SKM-1 (cell line): ENCODE data around the gene GYS2.
"Not testable (repeated sequence)": the region's sequence is repeated elsewhere in the genome, so short reads cannot be mapped to it uniquely, and the experiment has no call there.

Source experiments
- DNase-seq: peaks from one replicate; lab custom pipeline; 2025; ENCODE audit not compliant: unreplicated experiment; lab: John Stamatoyannopoulos, UW

GYS2 gene

DNA sequence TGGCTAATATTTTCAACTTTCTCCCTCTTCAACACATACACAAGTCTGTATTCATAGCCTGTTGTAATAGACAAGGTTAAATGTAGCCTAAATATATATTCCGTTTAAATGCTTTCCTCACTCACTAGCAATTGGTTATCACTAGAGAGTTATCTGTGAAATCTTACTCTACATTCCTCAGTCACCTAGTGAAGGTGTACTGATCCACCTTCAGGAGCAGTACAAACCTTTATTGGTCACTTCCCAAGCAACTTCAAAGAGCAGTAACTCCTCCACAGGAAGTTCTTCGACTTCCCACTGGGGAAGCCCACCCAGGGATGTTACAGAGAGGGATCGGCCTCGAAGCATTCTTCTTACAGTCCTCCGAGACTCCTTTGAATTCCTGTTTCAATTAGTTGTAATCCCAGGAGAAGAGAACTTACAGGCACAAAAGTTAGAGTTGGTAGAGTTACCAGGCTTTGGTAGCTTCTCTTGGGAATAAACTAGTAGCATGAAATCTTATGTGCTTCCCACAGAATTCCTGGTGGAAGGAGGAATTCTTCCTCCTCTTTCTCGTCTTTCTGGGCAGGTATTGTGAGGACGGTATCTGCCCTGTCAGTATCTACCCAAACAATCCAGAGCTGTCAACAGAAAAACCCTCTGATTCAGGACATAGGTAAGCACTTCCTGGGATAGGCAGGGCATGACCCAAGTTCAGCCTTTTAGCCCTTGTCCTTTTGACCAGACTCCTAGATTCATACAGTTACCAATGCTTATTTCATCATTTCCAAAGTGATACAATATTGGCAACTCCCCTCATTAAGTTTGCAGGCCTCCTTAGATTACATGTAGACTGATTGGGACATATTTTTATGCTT is at the start of gene GYS2:
Gene GYS2, minus strand, starts transcription at position 603 of the 857 bp plus-strand sequence. Its CDS starts 255 bp downstream, at position 348.
- no peak for DNase-seq

DNA sequence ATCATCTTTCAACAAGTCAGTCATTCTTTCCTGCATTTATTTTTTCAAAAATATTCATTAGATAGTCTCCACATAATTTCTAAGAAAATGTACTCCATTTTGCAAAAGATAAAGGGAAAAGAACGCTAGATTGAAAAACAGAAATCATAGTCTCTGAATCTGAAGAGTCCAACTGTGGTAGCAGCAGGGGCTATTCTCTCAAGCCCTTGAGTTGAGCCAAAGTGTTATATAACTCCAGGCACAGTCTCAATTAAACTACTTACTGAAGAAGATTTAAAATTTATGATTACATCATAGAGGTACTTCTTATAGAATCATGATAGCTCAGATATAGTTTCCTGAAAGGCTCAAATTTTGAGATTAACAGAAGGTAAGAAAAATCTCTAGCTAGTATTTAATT is 47.2 kb upstream of the GYS2 start:
- DNase-seq = no peak

DNA sequence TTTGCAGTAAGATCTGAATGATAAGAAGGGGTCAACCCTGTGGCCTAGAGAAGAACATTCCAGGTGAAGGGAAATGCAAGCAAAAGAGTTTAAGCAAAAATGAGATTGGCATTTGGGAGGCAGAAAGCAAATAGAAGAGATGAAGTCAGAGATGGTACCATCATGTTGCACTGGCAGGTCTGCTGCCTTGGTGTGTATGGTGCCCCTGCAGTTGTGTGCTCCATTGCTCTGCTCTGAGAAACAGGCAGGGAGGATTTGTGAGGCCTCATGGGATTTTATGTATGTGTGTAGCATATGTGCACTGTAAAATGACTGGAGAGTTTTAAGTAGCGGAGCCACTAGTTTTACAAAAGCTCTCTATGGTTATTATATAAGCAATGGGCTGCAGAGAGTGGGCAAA is 46.4 kb upstream of the GYS2 start:
- DNase-seq = no peak

DNA sequence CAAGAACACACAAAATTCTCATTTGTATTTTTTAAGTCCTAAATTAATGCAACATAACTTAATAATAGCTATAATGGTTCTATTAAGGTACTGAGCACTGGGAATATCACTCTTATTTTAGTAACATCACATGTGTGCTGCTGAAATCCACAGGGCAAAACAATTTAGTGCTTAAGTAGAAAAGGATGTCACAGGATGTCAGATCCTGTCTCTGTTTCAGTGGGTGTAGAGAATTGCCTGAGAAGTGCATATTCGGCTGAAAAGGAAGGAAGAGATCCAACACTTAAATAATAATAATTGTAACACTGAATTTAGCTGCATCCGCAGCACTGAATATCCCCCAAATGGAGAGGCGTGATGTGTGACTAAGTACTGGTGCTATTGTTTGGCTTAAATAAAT is 44.4 kb upstream of the GYS2 start:
- no peak for DNase-seq

DNA sequence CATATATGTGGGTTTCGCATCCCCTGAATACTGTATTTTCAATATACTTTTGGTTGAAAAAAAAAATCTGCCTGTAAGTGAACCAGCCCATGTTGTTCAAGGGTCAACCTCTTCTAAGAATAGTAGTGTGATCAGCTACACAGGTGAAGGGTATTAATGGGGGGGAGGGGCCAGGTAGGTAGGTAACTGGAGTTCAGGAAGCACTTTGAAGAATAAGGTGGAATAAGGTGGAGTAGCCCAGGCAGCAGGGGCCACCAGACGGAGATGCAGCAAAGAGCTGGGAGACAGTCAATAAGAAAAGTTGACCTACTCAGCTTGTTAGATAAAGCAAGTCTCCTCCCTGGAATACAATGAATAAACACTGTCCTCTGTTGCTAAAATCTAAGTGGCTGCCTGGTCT is 43.7 kb upstream of the GYS2 start:
- no peak for DNase-seq

DNA sequence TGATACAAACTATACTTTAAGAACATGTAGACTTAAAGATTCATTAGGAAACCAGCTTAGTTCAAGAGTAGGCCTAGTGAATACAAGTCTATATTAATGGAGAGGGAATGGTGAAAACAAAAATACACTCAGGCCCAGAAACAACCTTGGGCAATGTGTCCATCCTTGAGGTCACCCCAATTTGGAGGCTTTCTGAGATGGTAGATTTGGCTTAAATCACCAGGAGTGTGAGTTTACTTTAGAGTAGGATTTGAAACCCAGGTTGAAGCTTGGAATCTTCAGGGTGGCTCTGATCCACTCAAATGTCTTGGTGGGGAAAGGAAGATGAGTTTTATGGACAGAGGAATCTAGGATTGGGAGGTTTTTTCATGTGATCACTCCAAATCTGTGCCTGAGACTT is 42.5 kb upstream of the GYS2 start:
- no peak for DNase-seq

DNA sequence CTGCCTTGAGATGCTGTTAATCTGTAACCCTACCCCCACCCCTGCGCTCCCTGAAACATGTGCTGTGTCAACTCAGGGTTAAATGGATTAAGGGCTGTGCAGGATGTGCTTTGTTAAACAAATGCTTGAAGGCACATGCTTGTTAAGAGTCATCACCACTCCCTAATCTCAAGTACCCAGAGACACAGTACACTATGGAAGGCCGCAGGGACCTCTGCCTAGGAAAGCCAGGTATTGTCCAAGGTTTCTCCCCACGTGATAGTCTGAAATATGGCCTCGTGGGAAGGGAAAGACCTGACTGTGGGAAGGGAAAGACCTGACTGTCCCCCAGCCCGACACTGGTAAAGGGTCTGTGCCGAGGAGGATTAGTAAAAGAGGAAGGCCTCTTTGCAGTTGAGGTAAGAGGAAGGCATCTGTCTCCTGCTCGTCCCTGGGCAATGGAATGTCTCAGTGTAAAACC is 40.4 kb upstream of the GYS2 start:
- DNase-seq = not testable (repeated sequence)

DNA sequence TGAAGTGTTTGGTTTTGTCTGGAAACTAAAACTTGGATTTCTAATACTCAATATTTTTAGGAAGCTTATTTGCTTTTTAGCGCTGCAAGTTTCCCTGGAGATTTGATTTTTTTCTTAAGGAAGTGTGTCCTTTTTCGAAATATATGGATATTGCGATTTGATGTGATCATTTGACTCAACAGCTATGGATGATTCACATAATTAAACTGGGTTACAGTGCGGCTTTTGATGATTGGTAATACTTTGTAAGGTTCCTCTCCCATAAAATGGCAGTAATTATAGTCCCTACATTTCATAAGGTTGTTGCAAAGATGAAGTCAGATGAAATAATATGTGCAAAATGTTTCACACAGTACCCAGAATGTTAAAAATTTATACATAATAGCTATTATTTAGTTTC is 39.9 kb upstream of the GYS2 start:
- DNase-seq = no peak

DNA sequence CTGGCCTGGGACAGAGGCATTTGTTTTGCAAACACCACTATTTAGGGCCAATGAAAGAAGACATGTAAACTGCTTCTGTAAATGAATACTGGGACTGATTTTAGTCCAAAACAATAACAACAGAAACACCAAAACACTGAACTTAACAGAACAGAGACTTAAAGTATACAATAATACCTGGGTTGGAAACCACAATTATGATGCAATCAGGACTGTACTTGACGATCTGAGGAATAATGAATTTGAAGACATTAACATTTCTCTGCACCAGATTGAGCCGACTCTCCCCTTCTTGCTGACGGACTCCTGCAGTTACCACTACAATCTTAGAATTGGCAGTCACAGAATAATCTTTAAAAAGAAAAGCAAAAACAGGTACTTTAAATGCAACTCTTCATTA is 39.1 kb upstream of the GYS2 start:
- no peak for DNase-seq

DNA sequence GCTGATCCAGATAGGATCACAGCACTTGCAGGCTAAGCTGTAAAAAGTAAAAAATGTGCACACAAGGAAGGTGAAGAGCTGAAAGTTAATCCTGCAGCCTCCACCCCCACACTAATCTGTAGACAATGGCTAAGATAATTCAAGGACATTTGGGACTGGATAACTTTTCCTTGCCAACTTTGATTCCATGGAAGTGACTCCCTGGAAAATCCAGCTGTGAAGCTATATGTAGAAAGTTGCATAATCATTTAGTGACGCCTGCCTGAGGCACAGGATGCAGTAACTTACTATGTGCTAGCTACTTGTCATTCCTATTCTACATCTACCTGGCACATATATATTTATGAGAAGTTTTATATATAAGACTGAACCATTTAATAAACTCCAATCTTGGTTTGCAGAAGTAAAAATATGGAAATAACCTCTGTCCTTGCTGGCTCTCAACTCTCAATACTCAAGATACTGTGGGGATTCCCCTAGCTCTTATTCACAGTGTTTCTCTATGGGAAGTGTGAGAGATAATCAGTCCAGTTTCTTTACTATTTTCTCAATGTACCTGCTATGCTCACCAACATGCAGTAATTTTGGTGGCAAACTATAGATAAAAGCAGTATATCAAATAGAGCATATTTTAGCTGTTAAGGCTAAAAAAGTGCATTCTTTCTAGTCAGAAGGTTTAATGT is 38.2 kb upstream of the GYS2 start:
- DNase-seq = no peak

DNA sequence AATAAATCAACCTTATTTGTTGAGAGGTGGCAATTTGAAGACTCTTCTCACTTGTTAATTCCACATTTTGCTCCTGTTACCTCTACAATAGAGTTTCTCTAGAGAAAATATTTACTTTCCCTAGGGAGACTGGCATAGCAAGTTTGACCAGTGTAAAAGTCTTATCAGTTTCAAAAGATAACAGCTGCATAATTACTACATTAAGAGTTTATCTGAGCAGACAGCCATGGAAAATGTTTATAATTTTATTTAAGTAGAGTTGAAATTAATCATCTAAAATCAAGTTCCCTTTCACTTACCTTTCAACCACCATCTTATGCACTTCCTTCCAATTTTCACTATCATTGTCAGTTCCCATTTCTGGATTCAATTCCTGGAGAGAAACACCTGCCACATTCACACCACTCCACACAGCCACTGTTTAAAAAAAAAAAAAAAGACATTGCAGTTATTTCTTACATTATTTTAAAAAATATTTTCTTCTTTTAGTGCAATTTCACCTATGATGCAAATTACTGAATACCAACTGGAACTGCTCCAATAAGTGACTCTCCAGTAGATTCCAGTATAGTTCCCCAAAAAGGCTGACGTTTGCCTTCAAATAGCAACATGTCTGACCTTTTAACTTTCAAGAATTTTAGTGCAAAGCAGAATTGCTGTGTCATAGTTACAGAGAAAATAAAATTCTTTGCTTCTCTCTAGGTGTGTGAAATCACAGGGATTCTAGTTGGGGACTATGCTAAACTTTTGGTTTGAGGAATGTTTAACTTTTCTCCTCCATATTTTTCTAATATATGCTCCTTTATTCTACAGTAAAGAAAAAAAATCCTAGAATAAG is 33.6 kb upstream of the GYS2 start:
- no peak for DNase-seq

DNA sequence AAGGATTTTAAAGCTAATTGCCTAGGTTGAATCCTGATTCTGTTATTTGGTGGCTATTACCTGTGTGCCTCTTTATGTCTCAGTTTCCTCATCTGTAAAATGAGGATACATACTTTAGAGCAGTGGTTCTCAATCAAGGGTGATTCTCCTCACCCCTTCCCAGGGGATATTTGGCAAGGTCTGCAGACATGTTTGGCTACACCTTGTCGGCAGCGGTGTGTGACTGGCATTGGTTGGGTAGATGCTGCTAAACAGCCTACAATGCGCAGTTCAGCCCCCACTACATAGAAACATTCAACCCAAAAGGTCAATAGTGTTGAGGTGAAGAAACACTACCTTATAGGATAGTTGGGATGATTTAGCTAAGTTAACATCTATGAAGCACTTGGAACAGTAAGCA is 29.6 kb upstream of the GYS2 start:
- DNase-seq = no peak

DNA sequence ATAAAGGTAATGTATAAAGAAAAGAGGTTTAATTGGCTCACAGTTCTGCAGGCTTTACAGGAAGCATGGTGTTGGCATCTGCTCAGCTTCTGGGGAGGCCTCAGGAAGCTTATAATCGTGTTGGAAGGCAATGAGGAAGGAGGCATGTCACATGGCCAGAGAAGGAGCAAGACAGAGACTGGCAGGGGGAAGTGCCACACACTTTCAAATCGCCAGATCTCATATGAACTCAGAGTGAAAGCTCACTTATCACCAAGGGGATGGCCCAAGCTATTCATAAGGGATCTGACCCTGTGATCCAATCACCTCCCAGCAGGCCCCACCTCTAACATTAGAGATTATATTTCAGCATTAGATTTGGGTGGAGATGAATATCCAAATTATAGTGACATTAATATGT is 26.7 kb upstream of the GYS2 start:
- DNase-seq = no peak

DNA sequence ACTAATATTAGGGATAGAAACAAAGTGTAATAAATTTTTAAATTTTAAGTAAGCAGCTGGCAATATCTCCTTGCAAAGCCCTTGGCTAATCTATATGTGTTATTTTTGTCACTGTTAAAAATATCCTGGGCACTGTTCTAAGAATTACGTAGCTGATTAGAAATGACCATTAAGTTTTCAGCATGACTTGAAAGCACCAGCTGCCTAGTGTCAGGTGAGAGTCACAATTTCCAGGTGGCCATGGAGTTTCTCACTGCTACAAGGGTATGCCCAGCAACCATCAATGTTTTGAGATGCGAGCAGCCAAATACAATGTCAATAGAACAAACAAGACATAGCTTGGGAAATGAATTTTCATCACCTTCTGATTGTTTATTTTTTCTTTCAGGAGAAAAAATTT is 23.3 kb upstream of the GYS2 start:
- DNase-seq = no peak

DNA sequence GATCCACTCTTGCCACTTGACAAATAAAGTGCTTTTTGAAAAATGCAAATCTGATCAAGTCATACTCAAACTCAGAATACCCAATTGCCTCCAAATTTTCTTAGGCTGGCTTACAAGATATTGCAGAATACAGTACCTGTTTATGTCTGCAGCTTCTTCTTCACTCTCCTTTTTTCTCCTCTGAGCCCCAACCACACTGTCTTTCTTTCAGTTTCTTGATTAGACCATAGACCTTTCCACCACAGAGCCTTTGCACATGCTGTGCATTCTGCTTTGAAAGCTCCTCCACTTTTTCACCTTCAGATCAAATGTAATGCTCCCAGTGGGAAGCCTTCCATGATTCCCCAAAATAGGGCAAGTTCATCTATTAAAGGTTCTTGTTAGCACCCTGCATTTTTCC is 13.9 kb upstream of the GYS2 start:
- DNase-seq = no peak

DNA sequence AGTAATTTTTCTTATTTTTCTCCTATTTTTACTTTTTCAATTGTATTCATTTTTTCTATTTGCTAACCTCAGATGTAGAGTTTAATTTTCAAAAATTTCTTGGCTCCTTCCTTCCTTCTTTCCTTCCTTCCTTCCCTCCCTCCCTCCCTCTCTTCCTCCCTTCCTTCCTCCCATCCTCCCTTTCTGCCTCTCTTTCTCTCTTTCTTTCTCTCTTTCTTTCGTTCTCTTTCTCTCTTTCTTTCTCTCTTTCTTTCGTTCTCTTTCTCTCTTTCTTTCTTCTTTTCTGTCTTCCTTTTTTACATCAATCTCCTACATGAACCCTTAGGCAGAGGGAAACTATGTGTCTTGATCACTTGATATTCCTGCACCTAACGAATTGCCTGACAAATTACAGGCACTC is 12.4 kb upstream of the GYS2 start:
- no peak for DNase-seq

DNA sequence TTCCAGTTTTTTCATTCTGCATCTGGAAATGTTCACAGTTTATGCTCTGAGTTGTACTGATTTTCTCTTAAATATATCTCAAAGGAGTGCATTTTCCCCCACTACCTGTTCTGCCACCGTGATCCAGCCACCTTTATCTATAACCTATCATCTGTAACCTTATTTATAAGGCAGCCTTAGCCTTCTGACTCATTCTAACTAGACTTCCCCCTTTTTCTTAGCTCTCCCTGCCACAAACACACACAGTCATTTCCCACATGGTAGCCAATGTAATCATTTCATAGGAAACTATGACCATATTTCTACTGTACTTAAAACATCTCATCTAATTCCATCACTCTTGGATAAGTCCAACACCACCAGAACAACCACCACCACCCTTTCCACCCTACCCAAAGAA is 10.8 kb upstream of the GYS2 start:
- no peak for DNase-seq

DNA sequence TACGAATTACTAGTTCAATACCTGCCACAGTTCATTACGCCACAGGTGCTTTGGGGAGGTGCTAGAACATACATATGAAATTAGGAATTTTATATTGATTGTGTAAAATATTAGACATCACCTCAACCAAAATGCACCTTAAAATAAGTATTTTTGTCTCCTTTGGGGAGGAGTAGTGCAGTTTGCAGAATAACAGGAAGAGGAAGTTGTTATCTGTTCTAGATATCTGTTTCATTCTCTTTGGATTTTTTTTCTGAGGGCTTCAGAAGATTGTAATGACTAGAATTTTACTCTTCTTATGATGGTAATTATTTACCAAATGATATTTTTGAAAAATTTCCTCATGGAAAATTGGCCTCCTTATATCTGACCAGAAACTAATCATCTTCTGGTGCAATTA is 9.9 kb upstream of the GYS2 start:
- no peak for DNase-seq

DNA sequence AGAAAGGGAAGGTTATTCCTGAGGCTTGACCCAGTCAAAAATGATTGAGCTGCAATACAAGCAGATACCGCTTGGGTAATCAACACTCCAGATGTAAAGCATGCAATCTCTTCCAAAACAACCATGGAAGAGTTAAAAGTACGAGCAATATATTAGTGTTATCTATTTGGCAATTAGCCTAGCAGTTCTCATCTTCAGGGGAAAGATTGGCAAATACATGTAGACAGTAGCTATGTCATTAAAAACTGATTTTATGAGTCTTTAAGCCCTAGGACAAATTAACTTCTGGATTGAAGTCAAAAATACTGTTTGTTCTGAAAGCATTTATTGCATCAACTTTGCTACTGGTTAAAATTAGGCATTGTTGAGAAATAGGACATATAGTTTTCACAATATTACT is 9.3 kb upstream of the GYS2 start:
- DNase-seq = no peak

DNA sequence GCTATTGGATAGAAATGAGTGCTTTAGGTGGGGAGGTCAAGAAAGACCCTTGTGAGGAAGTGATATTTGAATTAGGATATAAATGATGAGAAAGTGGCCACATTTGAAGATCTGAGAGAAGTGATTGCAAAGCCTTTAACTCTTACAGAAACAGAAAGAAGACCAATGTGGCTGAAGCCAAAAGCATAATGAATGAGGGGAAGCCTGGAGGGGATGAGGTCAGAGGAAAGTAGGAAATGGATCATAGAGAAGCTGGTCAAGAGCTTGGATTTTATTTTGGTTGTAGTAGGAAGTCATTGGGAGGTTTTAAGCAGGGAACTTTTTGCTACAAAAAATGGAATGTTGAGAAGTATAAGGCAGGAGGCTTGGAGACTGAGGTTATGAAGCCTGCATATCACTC is 3.5 kb upstream of the GYS2 start:
- no peak for DNase-seq

DNA sequence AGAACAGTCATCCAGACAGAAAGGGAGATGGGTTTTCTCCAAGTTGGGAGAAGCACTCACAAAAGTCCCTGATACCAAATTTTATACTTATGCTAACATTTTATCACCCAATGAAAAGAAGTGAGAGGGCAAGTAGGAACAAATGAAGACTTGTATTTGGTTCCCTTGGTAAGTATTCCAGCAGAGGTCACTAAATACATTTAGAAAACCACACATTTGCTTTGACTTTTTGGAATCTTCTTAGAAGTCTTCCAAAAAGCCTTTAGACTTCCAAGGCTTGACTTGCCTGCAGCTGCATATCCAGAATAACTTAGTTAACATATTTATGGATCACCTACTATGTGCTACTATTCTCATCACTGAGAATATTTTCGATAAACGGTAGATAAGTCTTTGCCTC is 3.1 kb upstream of the GYS2 start:
- no peak for DNase-seq

DNA sequence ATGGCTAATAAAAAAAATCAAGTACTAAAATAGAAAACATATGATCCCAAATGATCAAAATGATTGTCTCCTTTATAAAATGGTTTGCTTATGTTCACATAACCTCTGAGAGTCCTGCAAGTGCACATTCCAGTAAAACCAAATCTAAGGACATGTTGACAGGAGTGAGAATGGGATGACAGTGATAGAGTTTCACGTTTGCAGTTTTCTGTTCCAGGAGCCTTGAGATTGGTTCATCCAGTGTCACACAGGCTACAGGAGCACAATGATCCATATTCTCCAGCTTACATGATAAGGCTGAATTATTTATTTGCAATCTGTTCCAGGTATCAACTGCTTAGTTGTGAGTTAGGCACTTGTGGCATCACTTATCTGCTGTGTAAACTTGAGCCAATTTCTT is 1.5 kb upstream of the GYS2 start:
- DNase-seq = no peak
